OCI-LY7 (cell line): ENCODE results near the gene CATSPER1.

Source experiments
- CTCF ChIP-seq: fragments of 200-600 bp; sonication (generic); conservative IDR thresholded peaks from 2 replicates; pipeline ENCODE4 v1.5.1; 2014; ENCODE audit warnings: mild to moderate bottlenecking, antibody characterized with exemption, low read length, moderate library complexity, mixed read lengths
- EZH2phosphoT487 ChIP-seq: fragments of 200-600 bp; sonication (generic); IDR thresholded peaks from 2 replicates; pipeline ENCODE4 v1.6.1; 2018; ENCODE audit warnings: low read depth, borderline replicate concordance, mild to moderate bottlenecking, mixed run types, antibody characterized with exemption, low read length, moderate library complexity, mixed read lengths

- TF ChIP-seq CTCF (peak; percentile 86), EZH2phosphoT487 (no peak)
These were observed 3.7 kb downstream of the CATSPER1 start for GRCh38 chr11:66022401-66023185.
